Fibroblast of villous mesenchyme (primary cell): ENCODE measurements around the gene MTHFD2. TPM values are rescaled to one million over a fixed set of nuclear protein-coding genes. Genes with fewer than 3 reads are reported as not detected.

Experiments used
- DNase-seq: peaks from one replicate; pipeline ENCODE4 v3.0.0-alpha.2; 2010; ENCODE audit warnings: low read depth
- H3K4me3 ChIP-seq: 2 replicates; pipeline ENCODE4 v1.5.1; 2011; ENCODE audit warnings: low read depth, mild to moderate bottlenecking, low read length
- total RNA-seq: library from RNA; depleted of rRNA; stranded (reverse); fragments of >200 nt; gene quantifications from 2 replicates; pipeline ENCODE4 v1.2.3, GENCODE V29; 2012
- TF ChIP-seq, protein P1 (sequence below): IDR thresholded peaks from 2 replicates; pipeline ENCODE4 v1.5.1; 2012; ENCODE audit warnings: low read depth, mild to moderate bottlenecking, low read length; ENCODE audit not compliant: insufficient read depth

MTHFD2 gene
- total RNA-seq, 1 donor, result 174 TPM

DNA sequence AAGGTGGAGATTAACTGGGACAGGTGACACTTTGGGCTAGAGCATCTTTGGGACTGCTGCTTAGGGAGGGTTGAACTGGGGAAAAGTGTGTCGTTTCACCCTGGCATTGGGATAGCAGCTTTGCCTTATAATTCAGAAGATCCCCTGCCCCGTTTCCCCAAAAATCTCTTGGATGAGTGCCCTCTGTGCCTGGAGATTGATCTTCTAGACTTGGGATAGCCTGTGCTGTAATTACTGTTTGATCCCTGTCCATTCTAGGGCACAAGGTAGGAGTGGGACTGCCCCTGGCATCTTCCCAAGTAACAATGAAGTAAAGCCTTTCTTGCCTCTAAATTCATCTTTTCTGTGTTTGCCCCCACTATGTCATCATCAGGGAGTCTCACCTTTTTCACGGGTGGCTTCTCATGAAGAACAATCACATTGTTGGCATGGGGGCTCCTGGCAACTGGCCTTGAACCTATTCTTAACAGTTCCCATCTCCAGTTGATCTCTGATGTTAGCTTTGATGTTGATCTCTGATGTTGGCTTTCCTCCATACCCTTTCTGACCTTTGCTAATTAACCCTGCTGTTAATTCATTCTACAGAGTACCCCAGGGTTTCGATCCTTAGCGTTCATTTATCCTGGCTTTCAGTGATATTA is 21.6 kb downstream of the MTHFD2 start:
- TF ChIP-seq, protein P1, sequence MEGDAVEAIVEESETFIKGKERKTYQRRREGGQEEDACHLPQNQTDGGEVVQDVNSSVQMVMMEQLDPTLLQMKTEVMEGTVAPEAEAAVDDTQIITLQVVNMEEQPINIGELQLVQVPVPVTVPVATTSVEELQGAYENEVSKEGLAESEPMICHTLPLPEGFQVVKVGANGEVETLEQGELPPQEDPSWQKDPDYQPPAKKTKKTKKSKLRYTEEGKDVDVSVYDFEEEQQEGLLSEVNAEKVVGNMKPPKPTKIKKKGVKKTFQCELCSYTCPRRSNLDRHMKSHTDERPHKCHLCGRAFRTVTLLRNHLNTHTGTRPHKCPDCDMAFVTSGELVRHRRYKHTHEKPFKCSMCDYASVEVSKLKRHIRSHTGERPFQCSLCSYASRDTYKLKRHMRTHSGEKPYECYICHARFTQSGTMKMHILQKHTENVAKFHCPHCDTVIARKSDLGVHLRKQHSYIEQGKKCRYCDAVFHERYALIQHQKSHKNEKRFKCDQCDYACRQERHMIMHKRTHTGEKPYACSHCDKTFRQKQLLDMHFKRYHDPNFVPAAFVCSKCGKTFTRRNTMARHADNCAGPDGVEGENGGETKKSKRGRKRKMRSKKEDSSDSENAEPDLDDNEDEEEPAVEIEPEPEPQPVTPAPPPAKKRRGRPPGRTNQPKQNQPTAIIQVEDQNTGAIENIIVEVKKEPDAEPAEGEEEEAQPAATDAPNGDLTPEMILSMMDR, result no peak
- DNase-seq, result no peak
- H3K4me3 ChIP-seq, result no peak overlapping the region

GRCh38 chr2:74221091-74221490 is 22.7 kb downstream of the MTHFD2 start:
- TF ChIP-seq, protein P1, result no peak
- no peak for DNase-seq
- no peak overlapping the region for H3K4me3 ChIP-seq

GRCh38 chr2:74221604-74222299 is 23.3 kb downstream of the MTHFD2 start:
- TF ChIP-seq, protein P1, result no peak
- no peak for DNase-seq
- H3K4me3 ChIP-seq, result no peak overlapping the region

DNA sequence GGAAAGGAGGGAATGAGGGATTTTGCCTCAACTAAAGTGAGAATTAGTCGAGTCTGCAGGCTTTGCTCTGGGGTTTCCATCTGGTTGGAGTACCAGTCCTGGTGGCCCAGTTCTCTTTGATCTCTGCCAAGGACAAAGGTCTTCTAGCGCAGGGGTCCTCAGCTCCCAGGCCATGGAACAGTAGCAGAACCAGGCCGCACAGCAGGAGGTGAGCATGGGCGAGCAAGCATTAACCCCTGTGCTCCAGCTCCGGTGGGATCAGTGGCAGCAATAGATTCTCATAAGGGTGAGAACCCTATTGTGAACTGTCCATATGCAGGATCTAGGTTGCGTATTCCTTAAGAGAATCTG is 23.9 kb downstream of the MTHFD2 start:
- no peak for DNase-seq
- no peak overlapping the region for H3K4me3 ChIP-seq
- TF ChIP-seq, protein P1, result no peak

- H3K4me3 ChIP-seq, result no peak overlapping the region
- TF ChIP-seq, protein P1, result no peak
- DNase-seq, result no peak
Measured at GRCh38 chr2:74223941-74224770, 25.7 kb downstream of the MTHFD2 start.

DNA sequence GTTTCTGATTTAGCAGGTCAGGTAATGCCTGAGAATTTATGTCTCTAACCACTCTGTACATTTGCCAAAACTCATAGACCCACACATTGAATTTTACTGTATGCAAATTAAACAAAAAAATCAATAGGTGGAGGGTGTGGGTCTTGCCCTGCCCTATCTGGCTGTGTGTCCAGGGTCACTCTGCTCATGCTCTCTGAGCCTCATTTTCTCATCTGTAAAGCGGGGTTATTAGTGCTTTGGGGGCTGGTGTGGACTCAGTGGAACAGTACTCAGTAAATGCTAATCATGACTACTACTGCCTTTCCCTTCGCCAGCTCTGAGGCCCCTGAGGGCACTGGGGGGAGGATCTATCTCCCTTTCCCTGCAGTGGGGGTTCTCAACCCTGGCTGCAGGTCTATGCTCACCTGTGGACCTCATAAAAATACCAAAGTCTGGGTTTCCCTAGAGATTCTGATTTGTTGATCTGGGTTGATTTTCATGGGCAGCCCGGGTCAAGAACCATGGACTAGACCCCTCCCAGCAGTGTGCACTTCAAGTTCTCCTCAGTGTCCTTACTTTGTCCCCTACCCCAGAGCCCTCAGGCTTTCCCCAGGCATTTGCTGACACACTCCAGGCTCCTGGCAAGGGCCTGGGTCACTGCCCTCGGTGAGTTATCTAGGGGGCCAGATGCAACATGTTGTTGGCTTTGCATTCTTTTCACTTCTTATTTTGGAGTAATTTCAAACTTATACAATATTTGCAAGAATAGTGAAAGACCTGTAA is 27.5 kb downstream of the MTHFD2 start:
- TF ChIP-seq, protein P1, result no peak
- DNase-seq, result no peak
- H3K4me3 ChIP-seq, result no peak overlapping the region
